Measurements from ENCODE around the gene ZC2HC1C. TPM values are rescaled to one million over a fixed set of nuclear protein-coding genes. Genes with fewer than 3 reads are reported as not detected.

ZC2HC1C gene
- total RNA-seq, 4 donors from 2014 or later, result 5.3 to 13.1 (median 7.3) TPM

DNA sequence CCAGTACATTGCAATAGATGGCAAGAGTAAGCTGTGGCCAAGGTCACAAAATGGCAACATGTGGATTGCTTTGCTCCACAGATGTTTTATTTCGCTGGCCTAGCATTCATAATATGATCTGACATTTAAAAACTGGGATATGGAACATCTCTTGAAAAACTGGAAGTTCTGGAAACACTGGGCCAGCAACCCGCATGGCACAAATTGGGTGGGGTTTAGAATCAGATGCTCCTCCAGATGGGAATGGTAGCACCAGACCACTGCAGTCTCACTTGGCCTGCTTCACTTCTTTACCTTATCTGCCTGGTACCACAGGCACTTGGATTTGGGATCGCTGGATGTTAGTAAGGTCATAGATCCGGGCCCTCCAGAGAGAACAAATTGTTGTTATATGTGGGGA, 10.1 kb downstream of the ZC2HC1C start:
- Histone ChIP-seq H3K9me3 (no peaks in the 10 kb centered on the region), H3K27ac (no peak overlapping the region), H3K27me3 (no peaks in the 10 kb centered on the region), H3K36me3 (peaks cover 0 to 14% of the 10 kb centered on the region in 2 donors), H3K4me3 (no peak overlapping the region), H3K4me1 (peaks cover 0 to 21% of the 10 kb centered on the region in 2 donors)
- ATAC-seq, result no peak
- DNase-seq, result no peak
- TF ChIP-seq POLR2A (IDR thresholded peaks at IDR 0.05), result no peak
- TF ChIP-seq, protein P1, sequence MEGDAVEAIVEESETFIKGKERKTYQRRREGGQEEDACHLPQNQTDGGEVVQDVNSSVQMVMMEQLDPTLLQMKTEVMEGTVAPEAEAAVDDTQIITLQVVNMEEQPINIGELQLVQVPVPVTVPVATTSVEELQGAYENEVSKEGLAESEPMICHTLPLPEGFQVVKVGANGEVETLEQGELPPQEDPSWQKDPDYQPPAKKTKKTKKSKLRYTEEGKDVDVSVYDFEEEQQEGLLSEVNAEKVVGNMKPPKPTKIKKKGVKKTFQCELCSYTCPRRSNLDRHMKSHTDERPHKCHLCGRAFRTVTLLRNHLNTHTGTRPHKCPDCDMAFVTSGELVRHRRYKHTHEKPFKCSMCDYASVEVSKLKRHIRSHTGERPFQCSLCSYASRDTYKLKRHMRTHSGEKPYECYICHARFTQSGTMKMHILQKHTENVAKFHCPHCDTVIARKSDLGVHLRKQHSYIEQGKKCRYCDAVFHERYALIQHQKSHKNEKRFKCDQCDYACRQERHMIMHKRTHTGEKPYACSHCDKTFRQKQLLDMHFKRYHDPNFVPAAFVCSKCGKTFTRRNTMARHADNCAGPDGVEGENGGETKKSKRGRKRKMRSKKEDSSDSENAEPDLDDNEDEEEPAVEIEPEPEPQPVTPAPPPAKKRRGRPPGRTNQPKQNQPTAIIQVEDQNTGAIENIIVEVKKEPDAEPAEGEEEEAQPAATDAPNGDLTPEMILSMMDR (IDR thresholded peaks at IDR 0.05 in 4 of 5, conservative IDR thresholded peaks at IDR 0.05 in 1 of 5), result no peak
- intact Hi-C loops (cut with DNase I; ENCODE audit: low total_unique reads) (no loop called here), in situ Hi-C loops (cut with MboI; ENCODE audit: low sequenced_read_pairs in 4 of 4) (loop anchor here in 2 of 4 donors (25.0 kb wide), 1 partner anchor 142 kb away; no protein-coding TSS in a partner anchor)

DNA sequence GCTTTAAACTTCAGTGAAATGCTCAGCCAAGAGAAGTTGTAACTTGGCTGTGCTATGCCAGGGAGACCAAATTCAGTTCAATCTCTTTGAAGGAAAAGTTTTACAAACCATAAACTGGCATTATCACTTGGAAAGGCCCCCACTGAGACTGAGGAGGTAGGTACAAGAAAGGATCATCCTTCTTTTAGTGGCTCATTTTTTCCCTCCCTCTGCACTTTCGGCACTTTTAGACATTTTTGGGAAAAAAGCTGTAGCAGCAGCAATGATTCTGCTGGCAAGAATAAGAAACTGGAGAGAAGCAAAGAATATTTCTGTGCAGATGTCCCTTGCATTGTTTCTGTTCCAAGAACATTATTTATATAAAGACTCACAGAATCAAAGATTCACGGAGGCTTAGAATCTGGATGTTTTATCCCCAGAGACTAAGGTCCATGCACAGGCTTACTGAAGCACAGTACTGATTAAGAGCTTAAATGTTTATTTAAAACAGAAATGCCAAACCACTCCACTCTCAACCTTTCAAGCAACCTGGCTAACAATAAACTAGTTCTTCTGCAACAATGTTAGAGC, 12.3 kb downstream of the ZC2HC1C start:
- no peaks in the 10 kb centered on the region for H3K27me3 ChIP-seq
- no peak for TF ChIP-seq POLR2A (IDR thresholded peaks at IDR 0.05)
- TF ChIP-seq, protein P1 (IDR thresholded peaks at IDR 0.05 in 4 of 5, conservative IDR thresholded peaks at IDR 0.05 in 1 of 5), result no peak
- H3K27ac ChIP-seq, result peak overlapping the region in 2 of 4 donors; percentile 25 to 34
- peaks cover 0 to 20% of the 10 kb centered on the region in 2 donors for H3K4me1 ChIP-seq
- no peak overlapping the region for H3K4me3 ChIP-seq
- ATAC-seq (no peak), DNase-seq (no peak)
- peaks cover 0 to 36% of the 10 kb centered on the region in 2 donors for H3K36me3 ChIP-seq
- intact Hi-C loops (cut with DNase I; ENCODE audit: low total_unique reads), result no loop called here
- H3K9me3 ChIP-seq, result no peaks in the 10 kb centered on the region
- in situ Hi-C loops (cut with MboI; ENCODE audit: low sequenced_read_pairs in 4 of 4), result loop anchor here (10.0 to 25.0 kb wide), 2 partner anchors 144 to 167 kb away; no protein-coding TSS in a partner anchor

DNA sequence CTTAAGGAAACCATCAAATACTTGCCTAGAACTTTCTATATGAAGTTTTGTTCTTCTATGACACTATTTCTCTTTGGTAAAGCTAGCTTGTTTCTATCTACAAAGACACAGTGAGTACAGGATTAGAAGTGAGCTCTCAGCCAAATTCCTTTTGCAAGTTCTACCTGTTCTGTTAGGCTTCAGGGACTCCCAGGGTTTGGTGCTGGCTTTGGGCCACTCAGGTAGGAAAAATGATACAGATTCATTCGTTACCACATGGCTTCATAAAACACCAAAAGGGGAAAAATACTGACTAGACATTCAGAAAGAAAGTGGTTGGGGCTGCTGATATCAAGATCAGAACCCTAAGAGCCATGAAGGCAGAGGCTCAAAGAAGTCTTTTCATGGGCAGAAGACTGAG, 13.8 kb downstream of the ZC2HC1C start:
- DNase-seq (no peak), ATAC-seq (no peak)
- intact Hi-C loops (cut with DNase I; ENCODE audit: low total_unique reads) (no loop called here), in situ Hi-C loops (cut with MboI; ENCODE audit: low sequenced_read_pairs in 4 of 4) (loop anchor here (10.0 to 25.0 kb wide), 2 partner anchors 146 to 168 kb away; no protein-coding TSS in a partner anchor)
- Histone ChIP-seq H3K4me1 (peaks cover 0 to 19% of the 10 kb centered on the region in 2 donors), H3K27me3 (no peaks in the 10 kb centered on the region), H3K36me3 (peaks cover 0 to 51% of the 10 kb centered on the region in 2 donors), H3K4me3 (no peak overlapping the region), H3K27ac (no peak overlapping the region), H3K9me3 (no peaks in the 10 kb centered on the region)
- TF ChIP-seq POLR2A (IDR thresholded peaks at IDR 0.05), result no peak

DNA sequence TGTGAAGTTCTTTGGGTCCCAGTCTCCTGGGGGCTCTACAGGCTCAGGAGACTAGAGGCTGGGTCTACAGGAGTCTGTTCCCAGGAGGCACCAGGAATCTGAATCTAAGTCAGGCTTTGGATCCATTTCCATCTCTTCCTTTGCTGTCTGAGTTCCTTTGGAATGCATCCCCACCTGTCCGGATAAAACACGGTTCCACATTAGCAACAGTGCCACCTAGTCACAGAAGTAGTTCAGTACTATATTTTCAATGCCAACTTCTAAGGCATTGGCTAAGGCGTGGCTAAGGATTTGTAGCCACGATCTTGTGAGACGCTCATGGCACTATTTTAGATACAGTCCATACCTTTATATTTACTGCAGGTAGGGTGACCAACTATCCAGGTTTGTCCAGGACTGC, 15.1 kb downstream of the ZC2HC1C start:
- peaks cover 0 to 19% of the 10 kb centered on the region in 2 donors for H3K4me1 ChIP-seq
- in situ Hi-C loops (cut with MboI; ENCODE audit: low sequenced_read_pairs in 4 of 4), result loop anchor here (10.0 to 25.0 kb wide), 2 partner anchors 147 to 170 kb away; no protein-coding TSS in a partner anchor

DNA sequence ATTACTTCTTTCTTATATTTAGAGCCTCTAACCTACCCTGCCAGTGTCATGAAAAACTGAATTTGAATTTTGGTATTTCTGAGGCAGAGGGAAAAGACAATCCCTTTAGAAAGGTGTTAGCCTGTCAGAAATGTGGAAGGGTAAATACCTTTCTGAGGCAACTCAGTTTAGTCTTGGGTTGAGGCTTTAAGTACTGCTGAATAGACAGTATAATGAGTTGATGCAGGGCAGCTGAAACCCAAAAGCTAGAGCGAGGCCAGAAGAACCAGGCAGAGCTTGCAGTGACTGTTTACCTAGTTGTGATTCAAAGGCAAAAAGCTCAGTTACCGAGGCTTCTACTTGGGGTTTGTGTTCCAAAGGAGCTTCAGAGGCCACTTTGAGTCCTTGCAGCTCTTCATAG, 18.7 kb downstream of the ZC2HC1C start:
- Histone ChIP-seq H3K27me3 (no peaks in the 10 kb centered on the region), H3K36me3 (peaks cover 0 to 77% of the 10 kb centered on the region in 2 donors), H3K9me3 (no peaks in the 10 kb centered on the region), H3K4me3 (no peak overlapping the region), H3K27ac (no peak overlapping the region), H3K4me1 (peaks cover 0 to 13% of the 10 kb centered on the region in 2 donors)
- no peak for TF ChIP-seq POLR2A (IDR thresholded peaks at IDR 0.05)
- TF ChIP-seq, protein P1 (IDR thresholded peaks at IDR 0.05 in 4 of 5, conservative IDR thresholded peaks at IDR 0.05 in 1 of 5), result no peak
- DNase-seq, result no peak
- intact Hi-C loops (cut with DNase I; ENCODE audit: low total_unique reads) (loop anchor here (2.0 to 5.0 kb wide), 3 partner anchors 41 to 173 kb away; partner anchors contain the start of gene EIF2B2), in situ Hi-C loops (cut with MboI; ENCODE audit: low sequenced_read_pairs in 4 of 4) (loop anchor here (10.0 to 25.0 kb wide), 2 partner anchors 151 to 173 kb away; no protein-coding TSS in a partner anchor)
- no peak for ATAC-seq

More for the DNA sequence above, 15.1 kb downstream of the ZC2HC1C start:
- intact Hi-C loops (cut with DNase I; ENCODE audit: low total_unique reads), result loop anchor here (1.0 kb wide), 1 partner anchor 138 kb away; no protein-coding TSS in a partner anchor
- H3K9me3 ChIP-seq, result no peaks in the 10 kb centered on the region
- no peaks in the 10 kb centered on the region for H3K27me3 ChIP-seq
- peak overlapping the region in 3 of 4 donors; percentile 20 to 44 (median 41) for H3K27ac ChIP-seq
- peaks cover 0 to 53% of the 10 kb centered on the region in 2 donors for H3K36me3 ChIP-seq
- DNase-seq (no peak), ATAC-seq (peak in 1 of 2 donors; percentile 76)
- TF ChIP-seq, protein P1 (IDR thresholded peaks at IDR 0.05 in 4 of 5, conservative IDR thresholded peaks at IDR 0.05 in 1 of 5), result peak in 3 of 5 experiments; percentile 11 to 31 (median 19)
- TF ChIP-seq POLR2A (IDR thresholded peaks at IDR 0.05), result no peak
- no peak overlapping the region for H3K4me3 ChIP-seq
